T-cell (primary cell): ENCODE results near the gene BRF1. TPM values are rescaled to one million over a fixed set of nuclear protein-coding genes. Genes with fewer than 3 reads are reported as not detected.

Experiments used
- ATAC-seq, 4 experiments: fragments of 200-7000 bp in 3 of 4; fragments of 150-1000 bp in 1 of 4; cut with Tn5 transposase; replicated peaks in 1 of 4; 1 replicate in 3 of 4; 2 replicates in 1 of 4; pipeline ENCODE4 v1.10.0; 2021; ENCODE audit warnings: moderate library complexity in 3 of 4, mild to moderate bottlenecking in 2 of 4, moderate number of reproducible peaks in 1 of 4
- CTCF ChIA-PET, 2 donors: fragments of 300-600 bp; sonication (Branson Sonifier 250); formaldehyde crosslinking; loops; one replicate each; lab custom pipeline; 2022; ENCODE audit warnings: antibody characterized with exemption in 2 of 2; lab: Charles Lee
- POLR2A ChIA-PET, 2 donors: fragments of 300-600 bp; sonication (Branson Sonifier 250); formaldehyde crosslinking; loops; one replicate each; lab custom pipeline; 2022; ENCODE audit warnings: antibody characterized with exemption in 2 of 2; lab: Charles Lee
- DNase-seq, 35 experiments: peaks; one replicate each; pipeline versions ENCODE4 v3.0.0 to v3.0.0-alpha.2; 2013 to 2023
- H3K27ac ChIP-seq: one replicate; pipeline ENCODE4 v1.5.1; 2013; ENCODE audit warnings: low read length
- H3K27me3 ChIP-seq, 2 experiments: replicated peaks in 1 of 2; 1 replicate in 1 of 2; 2 replicates in 1 of 2; pipeline versions ENCODE4 v1.6.1 to v1.7.0; 2013; ENCODE audit warnings: low read length in 1 of 2, mixed read lengths in 1 of 2; ENCODE audit not compliant: control insufficient read depth in 2 of 2, insufficient read depth in 2 of 2; ENCODE audit errors: extremely low read depth in 1 of 2
- H3K36me3 ChIP-seq, 2 donors: 1 replicate in 1 of 2; 2 replicates in 1 of 2; pipeline versions ENCODE4 v1.6.1 to v1.7.0; 2013; ENCODE audit warnings: low read length in 1 of 2; ENCODE audit not compliant: control insufficient read depth in 2 of 2, insufficient read depth in 1 of 2; ENCODE audit errors: extremely low read depth in 1 of 2
- H3K4me1 ChIP-seq, 2 experiments: 1 replicate in 1 of 2; 2 replicates in 1 of 2; pipeline versions ENCODE4 v1.6.1 to v1.7.0; 2013; ENCODE audit warnings: low read length in 2 of 2, mixed read lengths in 1 of 2; ENCODE audit not compliant: insufficient read depth in 2 of 2, control insufficient read depth in 1 of 2; ENCODE audit errors: extremely low read depth in 1 of 2
- H3K4me3 ChIP-seq, 2 donors: 1 replicate in 1 of 2; 2 replicates in 1 of 2; pipeline versions ENCODE4 v1.5.1 to v1.7.0; 2013; ENCODE audit warnings: mild to moderate bottlenecking in 2 of 2, low read length in 1 of 2, moderate library complexity in 1 of 2; ENCODE audit not compliant: control insufficient read depth in 1 of 2; ENCODE audit errors: extremely low read depth in 1 of 2
- H3K9me3 ChIP-seq: 2 replicates; pipeline ENCODE4 v1.7.0; 2013
- H3K27ac Mint-ChIP-seq, 2 donors: one replicate each; pipeline ENCODE4 v1.8.0; 2020 to 2021; ENCODE audit warnings: mild to moderate bottlenecking in 2 of 2, mixed read lengths in 2 of 2
- H3K27me3 Mint-ChIP-seq, 2 donors: one replicate each; pipeline ENCODE4 v1.8.0; 2021 to 2022; ENCODE audit warnings: mixed read lengths in 2 of 2
- H3K36me3 Mint-ChIP-seq: one replicate; pipeline ENCODE4 v1.8.0; 2021; ENCODE audit warnings: mixed read lengths
- H3K4me1 Mint-ChIP-seq, 3 donors: one replicate each; pipeline ENCODE4 v1.8.0; 2020 to 2022; ENCODE audit warnings: mixed read lengths in 3 of 3, mild to moderate bottlenecking in 1 of 3
- H3K4me3 Mint-ChIP-seq, 3 donors: one replicate each; pipeline ENCODE4 v1.8.0; 2020 to 2022; ENCODE audit warnings: mild to moderate bottlenecking in 3 of 3, mixed read lengths in 3 of 3, moderate library complexity in 3 of 3
- H3K9me3 Mint-ChIP-seq, 3 donors: one replicate each; pipeline ENCODE4 v1.8.0; 2020 to 2022; ENCODE audit warnings: mixed read lengths in 3 of 3
- WGBS: methylation state at CpG from one replicate; pipeline ENCODE4 v1.1.5; 2013; ENCODE audit warnings: missing lambda C conversion rate; ENCODE audit not compliant: insufficient coverage; 5-methylcytosine and 5-hydroxymethylcytosine counted together
- total RNA-seq, 35 experiments: library from RNA in 6 of 35; stranded (reverse) in 6 of 35; fragments of 120-200 nt in 1 of 35; gene quantifications; one replicate each; pipeline versions ENCODE4 v1.2.1 to v1.2.4 and lab custom pipeline; 2013 to 2026

BRF1 gene
- total RNA-seq, 5 donors from 2014 or later (not counting 1 experiment from before 2014, with no cell fraction given): 57.7 to 70.5 (median 66.5) TPM

DNA sequence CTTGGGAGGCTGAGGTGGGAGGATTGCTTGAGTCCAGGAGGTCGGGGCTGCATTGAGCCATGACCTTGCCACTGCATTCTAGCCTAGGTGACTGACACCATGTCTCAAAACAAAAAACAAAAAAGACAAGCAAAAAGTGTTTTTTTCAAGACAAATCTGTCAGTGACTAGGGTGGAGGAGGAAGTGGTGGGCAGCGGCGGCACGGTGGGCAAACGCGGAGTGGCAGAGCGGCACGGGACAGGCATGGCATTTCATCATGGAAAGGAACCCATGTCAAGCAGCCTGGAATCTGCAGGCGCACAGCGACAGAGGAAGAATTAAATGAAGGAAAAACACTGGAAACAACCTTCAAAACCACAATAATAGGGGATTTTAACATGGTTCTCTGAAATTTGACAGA, 56.5 kb downstream of the BRF1 start:
- ATAC-seq: no peak
- H3K27ac Mint-ChIP-seq: no peak overlapping the region
- CTCF ChIA-PET: no interaction called here
- H3K9me3 Mint-ChIP-seq: no peaks in the 10 kb centered on the region
- H3K27me3 Mint-ChIP-seq: no peaks in the 10 kb centered on the region
- 92% methylated on average over 7 of the region's 10 CpGs for WGBS
- H3K4me1 Mint-ChIP-seq: peaks cover 23 to 27% (median 25%) of the 10 kb centered on the region in 3 donors
- Histone ChIP-seq H3K9me3 (no peaks in the 10 kb centered on the region), H3K4me1 (peaks cover 2 to 22% of the 10 kb centered on the region in 2 experiments), H3K36me3 (peaks cover 5 to 18% of the 10 kb centered on the region in 2 donors), H3K27me3 (no peaks in the 10 kb centered on the region), H3K27ac (no peak overlapping the region), H3K4me3 (no peak overlapping the region)
- peaks cover 6% of the 10 kb centered on the region for H3K36me3 Mint-ChIP-seq
- DNase-seq: no peak
- no peak overlapping the region for H3K4me3 Mint-ChIP-seq
- POLR2A ChIA-PET: no interaction called here

DNA sequence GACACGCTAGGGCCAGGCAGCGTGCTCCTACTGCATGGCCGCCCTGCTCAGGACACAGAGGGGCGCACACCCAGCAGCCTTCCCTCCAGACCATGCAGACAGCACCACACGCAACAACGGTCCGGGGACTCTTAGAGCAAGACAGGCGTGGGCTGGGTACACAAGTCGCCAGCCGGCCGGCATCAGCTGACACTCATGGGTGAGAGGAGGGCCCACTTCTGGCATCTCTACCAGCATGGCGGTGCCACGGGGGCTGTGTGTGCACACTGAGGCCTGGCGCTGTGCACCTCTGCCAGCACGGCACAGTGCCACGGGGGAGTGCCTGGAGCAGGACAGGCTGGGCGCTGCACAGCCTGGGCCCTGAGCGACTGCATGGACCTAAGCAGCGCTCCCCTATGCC, 59.2 kb downstream of the BRF1 start:
- WGBS: 100% methylated on average over 19 of the region's 19 CpGs
- H3K4me3 Mint-ChIP-seq: no peak overlapping the region
- peaks cover 4% of the 10 kb centered on the region for H3K36me3 Mint-ChIP-seq
- H3K4me1 Mint-ChIP-seq: peaks cover 10 to 16% (median 12%) of the 10 kb centered on the region in 3 donors
- Histone ChIP-seq H3K4me1 (peaks cover 0 to 3% of the 10 kb centered on the region in 2 experiments), H3K27me3 (no peaks in the 10 kb centered on the region), H3K9me3 (no peaks in the 10 kb centered on the region), H3K36me3 (peaks cover 5 to 15% of the 10 kb centered on the region in 2 donors), H3K4me3 (no peak overlapping the region), H3K27ac (no peak overlapping the region)
- ChIA-PET CTCF (no interaction called here), POLR2A (no interaction called here)
- H3K27ac Mint-ChIP-seq: no peak overlapping the region
- no peaks in the 10 kb centered on the region for H3K9me3 Mint-ChIP-seq
- H3K27me3 Mint-ChIP-seq: no peaks in the 10 kb centered on the region
- no peak for DNase-seq
- no peak for ATAC-seq

DNA sequence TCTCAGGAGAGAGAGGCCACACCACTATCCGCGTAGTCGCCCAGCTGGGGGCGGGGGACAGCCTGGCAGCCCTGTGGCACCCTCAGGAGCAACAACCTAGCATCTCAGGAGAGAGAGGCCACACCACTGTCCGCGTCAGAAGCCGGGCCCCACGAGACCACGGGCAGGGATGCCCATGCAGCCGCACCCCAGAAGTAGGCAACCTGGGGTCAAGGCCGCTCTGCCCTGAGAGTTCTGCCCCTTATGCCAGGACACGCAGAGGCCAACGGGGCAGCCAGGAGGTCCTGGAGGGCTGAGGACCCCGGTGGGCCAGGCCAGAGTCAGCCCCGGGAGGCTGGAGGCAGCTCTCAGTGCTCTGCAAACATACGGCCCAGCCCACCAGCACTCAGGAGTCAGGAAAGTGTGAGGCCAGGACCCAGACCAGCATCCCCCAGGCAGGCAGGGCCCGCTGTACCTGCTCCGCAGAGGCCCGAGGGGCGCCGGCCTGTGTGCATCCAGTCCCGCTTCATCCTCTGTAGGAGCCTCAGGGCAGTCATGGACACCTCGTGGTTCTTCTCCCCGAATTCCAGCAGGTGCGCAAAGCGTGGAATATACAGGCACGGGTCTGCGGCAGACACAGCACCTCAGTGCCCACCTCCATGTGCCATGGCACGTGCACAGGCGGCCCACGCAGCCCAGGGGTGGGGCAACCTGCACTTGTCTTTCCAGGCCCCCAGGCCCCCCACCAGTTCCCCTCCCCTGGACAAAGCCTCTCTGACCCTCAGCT, 59.8 kb downstream of the BRF1 start:
- ChIA-PET POLR2A (no interaction called here), CTCF (no interaction called here)
- H3K27ac ChIP-seq: no peak overlapping the region
- ATAC-seq (no peak), DNase-seq (no peak)
- peaks cover 4% of the 10 kb centered on the region for H3K36me3 Mint-ChIP-seq
- peaks cover 5 to 13% of the 10 kb centered on the region in 2 donors for H3K36me3 ChIP-seq
- H3K9me3 Mint-ChIP-seq: no peaks in the 10 kb centered on the region
- no peak overlapping the region for H3K4me3 ChIP-seq
- H3K4me3 Mint-ChIP-seq: no peak overlapping the region
- H3K27me3 ChIP-seq: no peaks in the 10 kb centered on the region
- H3K4me1 ChIP-seq: no peaks in the 10 kb centered on the region
- no peak overlapping the region for H3K27ac Mint-ChIP-seq
- 96% methylated on average over 27 of the region's 31 CpGs for WGBS
- H3K27me3 Mint-ChIP-seq: no peaks in the 10 kb centered on the region
- no peaks in the 10 kb centered on the region for H3K9me3 ChIP-seq
- H3K4me1 Mint-ChIP-seq: peaks cover 9 to 14% (median 10%) of the 10 kb centered on the region in 3 donors

DNA sequence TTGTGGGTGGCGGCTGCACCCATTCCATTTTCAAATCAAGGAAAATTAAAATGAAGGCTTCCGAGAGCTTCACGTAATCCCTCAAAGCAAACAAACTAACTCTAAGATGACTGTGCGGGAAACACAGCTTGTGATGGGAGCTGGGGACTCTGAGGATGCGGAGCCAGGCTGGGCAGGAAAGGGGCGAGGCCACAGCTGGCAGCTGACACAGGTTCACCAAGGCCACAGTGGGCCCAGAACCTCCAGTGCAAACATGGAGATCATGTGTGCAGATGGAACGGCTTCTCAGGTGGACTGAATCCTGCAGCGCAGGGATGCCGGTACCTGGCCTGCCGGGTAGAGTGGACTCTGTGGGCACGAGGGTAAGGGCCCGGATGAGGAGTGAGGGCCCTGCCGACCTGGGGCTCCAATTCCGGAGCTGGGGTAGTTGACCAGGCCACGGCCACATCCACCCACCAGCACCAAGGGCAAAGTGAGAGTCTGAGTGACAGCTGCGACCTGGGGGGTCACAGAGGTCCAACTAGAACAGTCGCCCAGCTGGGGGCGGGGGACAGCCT, 71.6 kb downstream of the BRF1 start:
- no peak overlapping the region for H3K4me3 Mint-ChIP-seq

DNA sequence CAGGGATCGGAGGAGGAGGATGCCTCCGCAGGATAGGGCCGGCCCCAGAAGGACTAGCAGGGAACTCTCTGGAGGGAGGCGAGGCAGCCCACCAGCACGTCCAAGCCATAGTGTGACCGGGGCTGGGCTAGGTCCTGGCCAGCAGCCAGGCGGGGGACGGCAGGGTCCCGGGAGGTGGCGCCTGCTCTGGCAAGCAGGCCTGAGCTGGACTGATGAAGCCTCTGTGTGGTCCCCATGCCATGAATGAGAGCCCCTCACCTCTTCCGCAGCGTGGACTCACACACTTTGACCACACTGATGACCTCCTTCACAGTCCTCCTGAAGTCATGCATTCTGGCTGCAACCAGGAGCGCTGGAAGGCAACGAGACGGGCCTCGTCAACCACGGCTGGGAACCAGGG, 72.2 kb downstream of the BRF1 start:
- ChIA-PET POLR2A (no interaction called here), CTCF (no interaction called here)
- no peaks in the 10 kb centered on the region for H3K9me3 Mint-ChIP-seq
- no peak for ATAC-seq
- H3K36me3 ChIP-seq: peaks cover 10 to 19% of the 10 kb centered on the region in 2 donors
- no peaks in the 10 kb centered on the region for H3K9me3 ChIP-seq
- no peak overlapping the region for H3K27ac ChIP-seq
- no peak overlapping the region for H3K4me3 ChIP-seq
- 93% methylated on average over 17 of the region's 17 CpGs for WGBS
- H3K27ac Mint-ChIP-seq: no peak overlapping the region
- H3K27me3 ChIP-seq: no peaks in the 10 kb centered on the region
- no peaks in the 10 kb centered on the region for H3K27me3 Mint-ChIP-seq
- peaks cover 12% of the 10 kb centered on the region for H3K36me3 Mint-ChIP-seq
- H3K4me3 Mint-ChIP-seq: no peak overlapping the region
- no peaks in the 10 kb centered on the region for H3K4me1 Mint-ChIP-seq
- no peak for DNase-seq
- H3K4me1 ChIP-seq: no peaks in the 10 kb centered on the region

More for the DNA sequence above, 71.6 kb downstream of the BRF1 start:
- Histone ChIP-seq H3K27me3 (no peaks in the 10 kb centered on the region), H3K27ac (no peak overlapping the region), H3K4me3 (no peak overlapping the region), H3K36me3 (peaks cover 10 to 19% of the 10 kb centered on the region in 2 donors), H3K4me1 (no peaks in the 10 kb centered on the region), H3K9me3 (no peaks in the 10 kb centered on the region)
- no peaks in the 10 kb centered on the region for H3K27me3 Mint-ChIP-seq
- H3K9me3 Mint-ChIP-seq: no peaks in the 10 kb centered on the region
- H3K4me1 Mint-ChIP-seq: no peaks in the 10 kb centered on the region
- no peak overlapping the region for H3K27ac Mint-ChIP-seq
- WGBS: over 99% methylated on average over 12 of the region's 18 CpGs
- ATAC-seq (no peak), DNase-seq (no peak)
- POLR2A ChIA-PET: no interaction called here
- CTCF ChIA-PET: no interaction called here
- peaks cover 8% of the 10 kb centered on the region for H3K36me3 Mint-ChIP-seq

DNA sequence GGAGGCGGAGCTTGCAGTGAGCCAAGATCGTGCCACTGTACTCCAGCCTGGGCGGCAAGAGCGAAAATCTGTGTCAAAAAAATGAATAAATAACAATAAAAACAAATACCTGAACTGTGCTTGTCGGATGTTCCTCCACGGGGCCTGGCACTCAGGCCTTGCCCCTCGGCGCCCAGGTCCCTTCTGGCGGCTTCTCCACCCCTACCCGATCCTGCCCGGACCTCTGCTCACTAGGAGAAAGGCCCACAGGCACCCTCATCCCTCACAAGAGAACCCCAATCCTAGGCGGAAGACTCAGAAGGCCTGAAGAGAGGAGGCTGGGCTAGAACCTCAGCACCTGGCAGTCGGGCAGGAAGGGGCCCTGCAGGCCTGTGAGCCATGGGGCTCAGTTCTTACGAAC, 73.5 kb downstream of the BRF1 start:
- Mint-ChIP-seq H3K4me3 (no peak overlapping the region), H3K27me3 (no peaks in the 10 kb centered on the region), H3K36me3 (peaks cover 20% of the 10 kb centered on the region), H3K4me1 (no peaks in the 10 kb centered on the region), H3K27ac (no peak overlapping the region), H3K9me3 (no peaks in the 10 kb centered on the region)
- H3K27me3 ChIP-seq: no peaks in the 10 kb centered on the region
- DNase-seq (no peak), ATAC-seq (no peak)
- WGBS: 89% methylated on average over 11 of the region's 14 CpGs
- ChIA-PET POLR2A (no interaction called here), CTCF (no interaction called here)
- H3K4me1 ChIP-seq: no peaks in the 10 kb centered on the region
- H3K9me3 ChIP-seq: no peaks in the 10 kb centered on the region
- peaks cover 17 to 25% of the 10 kb centered on the region in 2 donors for H3K36me3 ChIP-seq
- H3K4me3 ChIP-seq: no peak overlapping the region
- H3K27ac ChIP-seq: no peak overlapping the region
